ENCODE data around the gene MAP3K20. TPM values are rescaled to one million over a fixed set of nuclear protein-coding genes. Genes with fewer than 3 reads are reported as not detected.

The MAP3K20 gene
- total and polyA plus RNA-seq, 2 of the 8 experiments (the other 6 are each of a cell fraction or from before 2014, with no cell fraction given) = 3.1 to 11.1 TPM

DNA sequence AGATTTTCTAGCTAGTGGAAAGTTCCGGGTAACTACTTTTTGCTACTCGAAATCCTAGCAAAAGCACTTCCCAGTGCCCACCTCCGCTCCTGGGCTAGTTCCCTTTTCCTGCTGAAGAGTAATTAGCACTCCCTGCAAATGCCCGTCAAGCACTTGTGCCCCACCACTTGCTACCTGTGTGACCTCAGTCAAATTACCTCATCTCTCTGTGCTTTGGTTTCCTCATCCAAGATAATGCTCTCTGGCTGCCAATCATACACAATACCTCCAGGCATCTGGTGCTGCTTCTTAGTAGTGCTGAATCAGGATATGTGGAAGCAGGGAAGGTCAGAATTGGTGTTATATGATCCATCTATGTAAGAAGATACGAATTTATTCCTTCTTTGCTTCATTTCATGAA is 176.9 kb downstream of the MAP3K20 start:
- Histone ChIP-seq H4K20me1 (replicated peaks in 1 of 2; ENCODE audit: control insufficient read depth in 1 of 2, insufficient read depth in 2 of 2, low read length in 2 of 2) (no peaks in the 10 kb centered on the region), H2AFZ (ENCODE audit: low read length) (no peak overlapping the region), H4K8ac (ENCODE audit: extremely low read depth, insufficient read depth, low read length) (no peak overlapping the region), H2BK12ac (ENCODE audit: low read depth, low read length) (no peak overlapping the region), H3K9me3 (ENCODE audit: insufficient read depth in 2 of 2, low read depth in 1 of 2, low read length in 1 of 2) (0 out of 4 replicates have a peak, but pooled peaks cover 0 to 3% of the 10 kb centered on the region in 2 experiments), H2BK5ac (ENCODE audit: low read depth, low read length) (no peak overlapping the region), H2BK15ac (ENCODE audit: low read length) (no peak overlapping the region), H2BK120ac (replicated peaks; ENCODE audit: low read depth, low read length) (no peak overlapping the region), H3K79me1 (ENCODE audit: low read depth, low read length) (no peaks in the 10 kb centered on the region), H3K56ac (replicated peaks; ENCODE audit: insufficient read length, low read depth, low read length) (no peak overlapping the region), H3K23ac (ENCODE audit: insufficient read length) (no peak overlapping the region), H3K36me3 (ENCODE audit: control insufficient read depth in 2 of 4, insufficient read depth in 4 of 4, low read length in 3 of 4) (no peaks in the 10 kb centered on the region), H3K14ac (ENCODE audit: insufficient read length) (no peak overlapping the region), H3K27ac (ENCODE audit: low read depth, low read length) (no peak overlapping the region), H3K4me2 (ENCODE audit: insufficient read depth in 1 of 2, low read depth in 2 of 2, low read length in 2 of 2) (no peak overlapping the region), H3K4me1 (replicated peaks in 1 of 4; ENCODE audit: control insufficient read depth in 3 of 4, insufficient read depth in 4 of 4, low read length in 3 of 4) (peaks cover 0 to 7% (median 4%) of the 10 kb centered on the region in 4 experiments; a peak in 3 of 7 replicates), H4K91ac (replicated peaks; ENCODE audit: insufficient read length, low read length) (peak overlapping the region; percentile 1), H4K5ac (ENCODE audit: insufficient read length, low read depth, low read length) (peak overlapping the region; percentile 14), H2BK20ac (ENCODE audit: low read length) (no peak overlapping the region), H3K79me2 (ENCODE audit: control insufficient read depth in 1 of 2, insufficient read depth in 2 of 2, low read length in 2 of 2) (no peaks in the 10 kb centered on the region), H3K18ac (ENCODE audit: extremely low read depth, low read length) (no peak overlapping the region), H2AK5ac (ENCODE audit: low read depth, low read length) (no peak overlapping the region), H3K27me3 (replicated peaks in 1 of 4; ENCODE audit: control insufficient read depth in 3 of 4, extremely low read depth in 1 of 4, insufficient read depth in 3 of 4, low read length in 3 of 4) (no peaks in the 10 kb centered on the region), H3K4me3 (ENCODE audit: extremely low read depth in 1 of 4, insufficient read depth in 2 of 4, low read depth in 3 of 4, low read length in 4 of 4) (no peak overlapping the region; a peak in 1 of 8 replicates), H3K23me2 (ENCODE audit: low read depth, low read length) (no peaks in the 10 kb centered on the region), H3K4ac (replicated peaks; ENCODE audit: insufficient read length, low read depth, low read length) (no peak overlapping the region), H3K9ac (replicated peaks in 1 of 4; ENCODE audit: extremely low read depth in 1 of 4, low read depth in 3 of 4, low read length in 3 of 4) (no peak overlapping the region)
- TF ChIP-seq EGR1 (IDR thresholded peaks at IDR 0.05; ENCODE audit: borderline replicate concordance, low read depth, low read length) (peak; percentile 42; the same call in 1 of the 2 replicates), TEAD4 (IDR thresholded peaks at IDR 0.05; ENCODE audit: low read depth, low read length) (no peak)
- FAIRE-seq = no peak
- ChIA-PET POLR2A (ENCODE audit: partially characterized antibody) (interaction anchor here (0.6 kb wide), 1 partner anchor 11 kb away, joined by 3 read pairs; no protein-coding TSS in a partner anchor), CTCF (ENCODE audit: partially characterized antibody) (no interaction called here)
- DNase-seq (ENCODE audit: low read depth in 1 of 2, low spot score in 2 of 2) = no peak
- 71% methylated on average over 5 of the region's 5 CpGs; no CpG with 5 or more reads in 1 of the 2 experiments for WGBS, 2 experiments (ENCODE audit: extremely low coverage in 1 of 2, insufficient coverage in 1 of 2, insufficient read length in 1 of 2, insufficient replicate concordance in 2 of 2, low coverage in 1 of 2, low lambda C conversion rate in 2 of 2, missing lambda C conversion rate in 1 of 2)

Data from H1 (cell line).